GM23338 (cell line): ENCODE data around the gene ZPBP2. TPM values are rescaled to one million over a fixed set of nuclear protein-coding genes. Genes with fewer than 3 reads are reported as not detected.

Experiments
- ATAC-seq: fragments of 200-7000 bp; cut with Tn5 transposase; 3 replicates; pipeline ENCODE4 v1.9.1; 2020
- DNase-seq: peaks from one replicate; pipeline ENCODE4 v3.0.0-alpha.2; 2015; ENCODE audit warnings: low spot score
- H2AFZ ChIP-seq: fragments of 200-600 bp; sonication (generic); 2 replicates; pipeline ENCODE4 v1.8.0; 2016; ENCODE audit warnings: antibody characterized with exemption, mild to moderate bottlenecking, moderate library complexity
- H3F3A ChIP-seq: fragments of 200-600 bp; sonication (generic); replicated peaks from 2 replicates; pipeline ENCODE4 v1.8.0; 2017; ENCODE audit warnings: antibody characterized with exemption, mixed run types, low read depth
- H3K27ac ChIP-seq: fragments of 200-600 bp; sonication (generic); 2 replicates; pipeline ENCODE4 v1.6.1; 2016; ENCODE audit warnings: low read depth
- H3K27me3 ChIP-seq: fragments of 200-600 bp; sonication (generic); 2 replicates; pipeline ENCODE4 v1.8.0; 2016; ENCODE audit warnings: mild to moderate bottlenecking, mixed run types, moderate library complexity; ENCODE audit not compliant: insufficient read depth
- H3K36me3 ChIP-seq: fragments of 200-600 bp; sonication (generic); 2 replicates; pipeline ENCODE4 v1.8.0; 2016; ENCODE audit warnings: mild to moderate bottlenecking; ENCODE audit not compliant: insufficient read depth
- H3K4me1 ChIP-seq: fragments of 200-600 bp; sonication (generic); 2 replicates; pipeline ENCODE4 v1.8.0; 2016; ENCODE audit warnings: mild to moderate bottlenecking, moderate library complexity; ENCODE audit not compliant: insufficient read depth
- H3K4me2 ChIP-seq: fragments of 200-600 bp; sonication (generic); 2 replicates; pipeline ENCODE4 v1.7.1; 2017; ENCODE audit warnings: mixed run types
- H3K4me3 ChIP-seq: fragments of 200-600 bp; sonication (generic); 2 replicates; pipeline ENCODE4 v1.6.1; 2016; ENCODE audit warnings: mixed run types
- H3K79me2 ChIP-seq: fragments of 200-600 bp; sonication (generic); replicated peaks from 2 replicates; pipeline ENCODE4 v1.8.0; 2017; ENCODE audit warnings: mild to moderate bottlenecking; ENCODE audit not compliant: insufficient read depth
- H3K9me2 ChIP-seq: fragments of 200-600 bp; sonication (generic); 2 replicates; pipeline ENCODE4 v1.8.0; 2017; ENCODE audit not compliant: insufficient read depth
- H4K20me1 ChIP-seq: fragments of 200-600 bp; sonication (generic); replicated peaks from 2 replicates; pipeline ENCODE4 v1.8.0; 2017; ENCODE audit warnings: mild to moderate bottlenecking; ENCODE audit not compliant: insufficient read depth
- H3K27ac Mint-ChIP-seq: 2 replicates; pipeline ENCODE4 v1.8.0; 2020; ENCODE audit warnings: inconsistent platforms, mild to moderate bottlenecking, moderate library complexity, mixed read lengths
- H3K27me3 Mint-ChIP-seq: 3 replicates; pipeline ENCODE4 v1.8.0; 2022; ENCODE audit warnings: low read depth, mild to moderate bottlenecking, moderate library complexity, mixed read lengths, inconsistent platforms; ENCODE audit not compliant: insufficient read depth, poor library complexity
- H3K36me3 Mint-ChIP-seq: 3 replicates; pipeline ENCODE4 v1.8.0; 2021; ENCODE audit warnings: low read depth, mild to moderate bottlenecking, inconsistent platforms, moderate library complexity, mixed read lengths
- H3K4me1 Mint-ChIP-seq: 3 replicates; pipeline ENCODE4 v1.8.0; 2020; ENCODE audit warnings: mild to moderate bottlenecking, inconsistent platforms, mixed read lengths
- H3K4me3 Mint-ChIP-seq: 3 replicates; pipeline ENCODE4 v1.8.0; 2021; ENCODE audit warnings: moderate library complexity, mild to moderate bottlenecking, inconsistent platforms, mixed read lengths
- H3K9me3 Mint-ChIP-seq: 3 replicates; pipeline ENCODE4 v1.8.0; 2020; ENCODE audit warnings: moderate library complexity, mild to moderate bottlenecking, inconsistent platforms, mixed read lengths
- CREB1 ChIP-seq: fragments of 250-450 bp; sonication (Bioruptor Pico); IDR thresholded peaks from 2 replicates; pipeline ENCODE4 v1.5.0; 2020; ENCODE audit warnings: low read depth, mild to moderate bottlenecking, moderate library complexity
- EZH2 ChIP-seq: fragments of 200-600 bp; sonication (generic); IDR thresholded peaks from one replicate; pipeline ENCODE4 v1.8.0; 2017; ENCODE audit warnings: antibody characterized with exemption, mild to moderate bottlenecking, low read depth; ENCODE audit not compliant: unreplicated experiment
- EZH2phosphoT487 ChIP-seq: fragments of 200-600 bp; sonication (generic); IDR thresholded peaks from one replicate; pipeline ENCODE4 v1.8.1; 2018; ENCODE audit warnings: antibody characterized with exemption; ENCODE audit not compliant: unreplicated experiment
- JUNB ChIP-seq: IDR thresholded peaks from one replicate; pipeline ENCODE4 v1.6.1; 2016; ENCODE audit warnings: antibody characterized with exemption; ENCODE audit not compliant: unreplicated experiment
- NANOG ChIP-seq: IDR thresholded peaks from 2 replicates; pipeline ENCODE4 v1.6.1; 2016; ENCODE audit warnings: antibody characterized with exemption, borderline replicate concordance
- POLR2AphosphoS5 ChIP-seq: IDR thresholded peaks from 2 replicates; pipeline ENCODE4 v1.6.1; 2016; ENCODE audit warnings: antibody characterized with exemption, low read depth
- ZNF114 ChIP-seq: fragments of 250-450 bp; sonication (Bioruptor Pico); IDR thresholded peaks from 2 replicates; pipeline ENCODE4 v1.5.0; 2020; ENCODE audit warnings: mild to moderate bottlenecking, moderate library complexity
- ZNF331 ChIP-seq: fragments of 250-450 bp; sonication (Bioruptor Pico); IDR thresholded peaks from 2 replicates; pipeline ENCODE4 v1.5.0; 2020; ENCODE audit warnings: low read depth, mild to moderate bottlenecking, moderate library complexity
- long read RNA-seq: library from polyadenylated mRNA; unstranded; transcript quantifications from one replicate; pipeline ENCODE4 v2.0.0, GENCODE V29; 2020; ENCODE audit not compliant: unreplicated experiment
- polyA plus RNA-seq: library from polyadenylated mRNA; unstranded; fragments of >200 nt; fragmentation: Nextera tagmentation; extraction: Ambion mirVana; gene quantifications from 2 replicates; pipeline ENCODE4 v1.2.1, GENCODE V29; 2016
- total RNA-seq: library from RNA; depleted of rRNA; stranded (reverse); fragments of >200 nt; shearing (Covaris generic); gene quantifications from 2 replicates; pipeline ENCODE4 v1.2.3, GENCODE V29; 2014; rRNA removed
- TF ChIP-seq, protein P1 (sequence below): IDR thresholded peaks from one replicate; pipeline ENCODE4 v1.6.1; 2018; ENCODE audit warnings: antibody characterized with exemption; ENCODE audit not compliant: unreplicated experiment
- TF ChIP-seq, protein P2 (sequence below): IDR thresholded peaks from 2 replicates; pipeline ENCODE4 v1.6.1; 2016; ENCODE audit warnings: antibody characterized with exemption
- TF ChIP-seq, protein P3 (sequence below), 2 experiments: fragments of 200-600 bp in 1 of 2; sonication (generic) in 1 of 2; conservative IDR thresholded peaks; 2 replicates each; pipeline versions ENCODE4 v1.5.1 to v1.6.1; 2016 to 2017; ENCODE audit warnings: antibody characterized with exemption in 2 of 2, low read depth in 2 of 2, mild to moderate bottlenecking in 2 of 2, moderate library complexity in 1 of 2
- TF ChIP-seq, protein P4 (sequence below): fragments of 250-450 bp; sonication (Bioruptor Pico); IDR thresholded peaks from 2 replicates; pipeline ENCODE4 v1.5.0; 2020; ENCODE audit warnings: mild to moderate bottlenecking, moderate library complexity

Gene ZPBP2, protein sequence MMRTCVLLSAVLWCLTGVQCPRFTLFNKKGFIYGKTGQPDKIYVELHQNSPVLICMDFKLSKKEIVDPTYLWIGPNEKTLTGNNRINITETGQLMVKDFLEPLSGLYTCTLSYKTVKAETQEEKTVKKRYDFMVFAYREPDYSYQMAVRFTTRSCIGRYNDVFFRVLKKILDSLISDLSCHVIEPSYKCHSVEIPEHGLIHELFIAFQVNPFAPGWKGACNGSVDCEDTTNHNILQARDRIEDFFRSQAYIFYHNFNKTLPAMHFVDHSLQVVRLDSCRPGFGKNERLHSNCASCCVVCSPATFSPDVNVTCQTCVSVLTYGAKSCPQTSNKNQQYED
- total RNA-seq (not detected in 2 replicates), polyA plus RNA-seq (0.28 TPM in 1 of 2 replicates, not detected in the other)
- long read RNA-seq, result 0 reads

DNA sequence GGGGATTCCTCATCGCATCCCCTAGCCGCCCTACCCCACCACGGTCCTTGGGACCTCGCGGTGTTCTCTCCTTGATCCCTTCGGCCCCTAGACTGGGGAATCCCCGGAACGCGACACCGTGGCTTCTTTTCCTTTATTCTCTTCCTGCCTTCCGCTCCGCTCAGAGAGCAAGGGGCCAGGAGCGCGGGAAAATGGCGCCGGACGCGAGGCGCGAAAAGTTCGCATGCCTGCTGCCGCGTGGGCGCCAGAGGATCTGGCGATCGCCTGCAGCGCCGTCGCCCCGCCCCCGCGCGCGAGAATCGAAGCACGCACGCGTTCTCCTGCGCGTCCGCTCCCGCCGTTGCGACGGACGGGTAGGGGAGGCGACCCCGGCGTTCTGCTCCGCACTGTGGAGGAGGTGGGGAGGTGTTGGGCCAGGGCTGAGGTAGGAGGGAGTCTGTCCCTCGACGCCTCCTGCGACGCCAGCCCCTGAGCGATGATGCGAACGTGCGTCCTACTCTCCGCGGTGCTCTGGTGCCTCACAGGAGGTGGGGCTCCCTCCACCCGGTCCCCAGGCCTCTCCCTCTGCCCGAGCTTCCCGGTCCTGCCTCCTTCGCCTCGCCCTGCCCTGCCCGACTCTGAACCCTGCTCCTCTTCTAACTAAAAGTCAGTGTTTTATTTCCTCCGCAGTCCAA, at the start of gene ZPBP2:
Gene ZPBP2 (plus strand): TSS at position 323 of the 674 bp plus-strand sequence. CDS start 153 bp downstream, at position 476.
- H3K27me3 Mint-ChIP-seq, result peaks cover 29% of the 10 kb centered on the region
- H3F3A ChIP-seq, result 0 out of 2 replicates have a peak, but pooled peaks cover 4% of the 10 kb centered on the region
- peak; percentile 34 for ATAC-seq
- TF ChIP-seq EZH2phosphoT487, result no peak
- TF ChIP-seq, protein P1, sequence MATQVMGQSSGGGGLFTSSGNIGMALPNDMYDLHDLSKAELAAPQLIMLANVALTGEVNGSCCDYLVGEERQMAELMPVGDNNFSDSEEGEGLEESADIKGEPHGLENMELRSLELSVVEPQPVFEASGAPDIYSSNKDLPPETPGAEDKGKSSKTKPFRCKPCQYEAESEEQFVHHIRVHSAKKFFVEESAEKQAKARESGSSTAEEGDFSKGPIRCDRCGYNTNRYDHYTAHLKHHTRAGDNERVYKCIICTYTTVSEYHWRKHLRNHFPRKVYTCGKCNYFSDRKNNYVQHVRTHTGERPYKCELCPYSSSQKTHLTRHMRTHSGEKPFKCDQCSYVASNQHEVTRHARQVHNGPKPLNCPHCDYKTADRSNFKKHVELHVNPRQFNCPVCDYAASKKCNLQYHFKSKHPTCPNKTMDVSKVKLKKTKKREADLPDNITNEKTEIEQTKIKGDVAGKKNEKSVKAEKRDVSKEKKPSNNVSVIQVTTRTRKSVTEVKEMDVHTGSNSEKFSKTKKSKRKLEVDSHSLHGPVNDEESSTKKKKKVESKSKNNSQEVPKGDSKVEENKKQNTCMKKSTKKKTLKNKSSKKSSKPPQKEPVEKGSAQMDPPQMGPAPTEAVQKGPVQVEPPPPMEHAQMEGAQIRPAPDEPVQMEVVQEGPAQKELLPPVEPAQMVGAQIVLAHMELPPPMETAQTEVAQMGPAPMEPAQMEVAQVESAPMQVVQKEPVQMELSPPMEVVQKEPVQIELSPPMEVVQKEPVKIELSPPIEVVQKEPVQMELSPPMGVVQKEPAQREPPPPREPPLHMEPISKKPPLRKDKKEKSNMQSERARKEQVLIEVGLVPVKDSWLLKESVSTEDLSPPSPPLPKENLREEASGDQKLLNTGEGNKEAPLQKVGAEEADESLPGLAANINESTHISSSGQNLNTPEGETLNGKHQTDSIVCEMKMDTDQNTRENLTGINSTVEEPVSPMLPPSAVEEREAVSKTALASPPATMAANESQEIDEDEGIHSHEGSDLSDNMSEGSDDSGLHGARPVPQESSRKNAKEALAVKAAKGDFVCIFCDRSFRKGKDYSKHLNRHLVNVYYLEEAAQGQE, result no peak
- TF ChIP-seq NANOG, result no peak
- TF ChIP-seq, protein P2, sequence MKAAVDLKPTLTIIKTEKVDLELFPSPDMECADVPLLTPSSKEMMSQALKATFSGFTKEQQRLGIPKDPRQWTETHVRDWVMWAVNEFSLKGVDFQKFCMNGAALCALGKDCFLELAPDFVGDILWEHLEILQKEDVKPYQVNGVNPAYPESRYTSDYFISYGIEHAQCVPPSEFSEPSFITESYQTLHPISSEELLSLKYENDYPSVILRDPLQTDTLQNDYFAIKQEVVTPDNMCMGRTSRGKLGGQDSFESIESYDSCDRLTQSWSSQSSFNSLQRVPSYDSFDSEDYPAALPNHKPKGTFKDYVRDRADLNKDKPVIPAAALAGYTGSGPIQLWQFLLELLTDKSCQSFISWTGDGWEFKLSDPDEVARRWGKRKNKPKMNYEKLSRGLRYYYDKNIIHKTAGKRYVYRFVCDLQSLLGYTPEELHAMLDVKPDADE, result no peak
- TF ChIP-seq, protein P3, sequence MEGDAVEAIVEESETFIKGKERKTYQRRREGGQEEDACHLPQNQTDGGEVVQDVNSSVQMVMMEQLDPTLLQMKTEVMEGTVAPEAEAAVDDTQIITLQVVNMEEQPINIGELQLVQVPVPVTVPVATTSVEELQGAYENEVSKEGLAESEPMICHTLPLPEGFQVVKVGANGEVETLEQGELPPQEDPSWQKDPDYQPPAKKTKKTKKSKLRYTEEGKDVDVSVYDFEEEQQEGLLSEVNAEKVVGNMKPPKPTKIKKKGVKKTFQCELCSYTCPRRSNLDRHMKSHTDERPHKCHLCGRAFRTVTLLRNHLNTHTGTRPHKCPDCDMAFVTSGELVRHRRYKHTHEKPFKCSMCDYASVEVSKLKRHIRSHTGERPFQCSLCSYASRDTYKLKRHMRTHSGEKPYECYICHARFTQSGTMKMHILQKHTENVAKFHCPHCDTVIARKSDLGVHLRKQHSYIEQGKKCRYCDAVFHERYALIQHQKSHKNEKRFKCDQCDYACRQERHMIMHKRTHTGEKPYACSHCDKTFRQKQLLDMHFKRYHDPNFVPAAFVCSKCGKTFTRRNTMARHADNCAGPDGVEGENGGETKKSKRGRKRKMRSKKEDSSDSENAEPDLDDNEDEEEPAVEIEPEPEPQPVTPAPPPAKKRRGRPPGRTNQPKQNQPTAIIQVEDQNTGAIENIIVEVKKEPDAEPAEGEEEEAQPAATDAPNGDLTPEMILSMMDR (conservative IDR thresholded peaks at IDR 0.05; ENCODE audit: low read depth in 2 of 2), result no peak
- TF ChIP-seq, protein P4, sequence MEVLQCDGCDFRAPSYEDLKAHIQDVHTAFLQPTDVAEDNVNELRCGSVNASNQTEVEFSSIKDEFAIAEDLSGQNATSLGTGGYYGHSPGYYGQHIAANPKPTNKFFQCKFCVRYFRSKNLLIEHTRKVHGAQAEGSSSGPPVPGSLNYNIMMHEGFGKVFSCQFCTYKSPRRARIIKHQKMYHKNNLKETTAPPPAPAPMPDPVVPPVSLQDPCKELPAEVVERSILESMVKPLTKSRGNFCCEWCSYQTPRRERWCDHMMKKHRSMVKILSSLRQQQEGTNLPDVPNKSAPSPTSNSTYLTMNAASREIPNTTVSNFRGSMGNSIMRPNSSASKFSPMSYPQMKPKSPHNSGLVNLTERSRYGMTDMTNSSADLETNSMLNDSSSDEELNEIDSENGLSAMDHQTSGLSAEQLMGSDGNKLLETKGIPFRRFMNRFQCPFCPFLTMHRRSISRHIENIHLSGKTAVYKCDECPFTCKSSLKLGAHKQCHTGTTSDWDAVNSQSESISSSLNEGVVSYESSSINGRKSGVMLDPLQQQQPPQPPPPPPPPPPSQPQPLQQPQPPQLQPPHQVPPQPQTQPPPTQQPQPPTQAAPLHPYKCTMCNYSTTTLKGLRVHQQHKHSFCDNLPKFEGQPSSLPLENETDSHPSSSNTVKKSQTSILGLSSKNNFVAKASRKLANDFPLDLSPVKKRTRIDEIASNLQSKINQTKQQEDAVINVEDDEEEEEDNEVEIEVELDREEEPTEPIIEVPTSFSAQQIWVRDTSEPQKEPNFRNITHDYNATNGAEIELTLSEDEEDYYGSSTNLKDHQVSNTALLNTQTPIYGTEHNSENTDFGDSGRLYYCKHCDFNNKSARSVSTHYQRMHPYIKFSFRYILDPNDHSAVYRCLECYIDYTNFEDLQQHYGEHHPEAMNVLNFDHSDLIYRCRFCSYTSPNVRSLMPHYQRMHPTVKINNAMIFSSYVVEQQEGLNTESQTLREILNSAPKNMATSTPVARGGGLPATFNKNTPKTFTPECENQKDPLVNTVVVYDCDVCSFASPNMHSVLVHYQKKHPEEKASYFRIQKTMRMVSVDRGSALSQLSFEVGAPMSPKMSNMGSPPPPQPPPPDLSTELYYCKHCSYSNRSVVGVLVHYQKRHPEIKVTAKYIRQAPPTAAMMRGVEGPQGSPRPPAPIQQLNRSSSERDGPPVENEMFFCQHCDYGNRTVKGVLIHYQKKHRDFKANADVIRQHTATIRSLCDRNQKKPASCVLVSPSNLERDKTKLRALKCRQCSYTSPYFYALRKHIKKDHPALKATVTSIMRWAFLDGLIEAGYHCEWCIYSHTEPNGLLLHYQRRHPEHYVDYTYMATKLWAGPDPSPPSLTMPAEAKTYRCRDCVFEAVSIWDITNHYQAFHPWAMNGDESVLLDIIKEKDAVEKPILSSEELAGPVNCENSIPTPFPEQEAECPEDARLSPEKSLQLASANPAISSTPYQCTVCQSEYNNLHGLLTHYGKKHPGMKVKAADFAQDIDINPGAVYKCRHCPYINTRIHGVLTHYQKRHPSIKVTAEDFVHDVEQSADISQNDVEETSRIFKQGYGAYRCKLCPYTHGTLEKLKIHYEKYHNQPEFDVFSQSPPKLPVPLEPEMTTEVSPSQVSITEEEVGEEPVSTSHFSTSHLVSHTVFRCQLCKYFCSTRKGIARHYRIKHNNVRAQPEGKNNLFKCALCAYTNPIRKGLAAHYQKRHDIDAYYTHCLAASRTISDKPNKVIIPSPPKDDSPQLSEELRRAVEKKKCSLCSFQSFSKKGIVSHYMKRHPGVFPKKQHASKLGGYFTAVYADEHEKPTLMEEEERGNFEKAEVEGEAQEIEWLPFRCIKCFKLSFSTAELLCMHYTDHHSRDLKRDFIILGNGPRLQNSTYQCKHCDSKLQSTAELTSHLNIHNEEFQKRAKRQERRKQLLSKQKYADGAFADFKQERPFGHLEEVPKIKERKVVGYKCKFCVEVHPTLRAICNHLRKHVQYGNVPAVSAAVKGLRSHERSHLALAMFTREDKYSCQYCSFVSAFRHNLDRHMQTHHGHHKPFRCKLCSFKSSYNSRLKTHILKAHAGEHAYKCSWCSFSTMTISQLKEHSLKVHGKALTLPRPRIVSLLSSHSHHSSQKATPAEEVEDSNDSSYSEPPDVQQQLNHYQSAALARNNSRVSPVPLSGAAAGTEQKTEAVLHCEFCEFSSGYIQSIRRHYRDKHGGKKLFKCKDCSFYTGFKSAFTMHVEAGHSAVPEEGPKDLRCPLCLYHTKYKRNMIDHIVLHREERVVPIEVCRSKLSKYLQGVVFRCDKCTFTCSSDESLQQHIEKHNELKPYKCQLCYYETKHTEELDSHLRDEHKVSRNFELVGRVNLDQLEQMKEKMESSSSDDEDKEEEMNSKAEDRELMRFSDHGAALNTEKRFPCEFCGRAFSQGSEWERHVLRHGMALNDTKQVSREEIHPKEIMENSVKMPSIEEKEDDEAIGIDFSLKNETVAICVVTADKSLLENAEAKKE (CRISPR knock-in tag), result no peak
- no peak for TF ChIP-seq JUNB
- TF ChIP-seq POLR2AphosphoS5, result no peak
- TF ChIP-seq ZNF331 (CRISPR knock-in tag), result no peak
- no peak for TF ChIP-seq EZH2
- no peak for TF ChIP-seq CREB1 (CRISPR knock-in tag)
- TF ChIP-seq ZNF114 (CRISPR knock-in tag), result no peak

More for the DNA sequence above, at the start of gene ZPBP2:
- H3K36me3 Mint-ChIP-seq, result no peaks in the 10 kb centered on the region; the same call in 2 of the 3 replicates
- peaks cover 8% of the 10 kb centered on the region for H3K4me1 Mint-ChIP-seq
- DNase-seq, result peak; percentile 58
- peaks cover 64% of the 10 kb centered on the region for H3K27me3 ChIP-seq
- H3K4me1 ChIP-seq, result 0 out of 2 replicates have a peak, but pooled peaks cover 6% of the 10 kb centered on the region
- H3K4me3 Mint-ChIP-seq, result no peak within 1 kb of the TSS
- no peaks in the 10 kb centered on the region; the same call in 2 of the 3 replicates for H3K9me3 Mint-ChIP-seq
- no peaks in the 10 kb centered on the region for H3K79me2 ChIP-seq
- H4K20me1 ChIP-seq, result no peaks in the 10 kb centered on the region
- no peak within 1 kb of the TSS; the same call in 1 of the 2 replicates for H3K4me2 ChIP-seq
- H3K36me3 ChIP-seq, result no peaks in the 10 kb centered on the region
- peak within 1 kb of the TSS; percentile 83 for H2AFZ ChIP-seq
- H3K4me3 ChIP-seq, result no peak within 1 kb of the TSS
- H3K27ac ChIP-seq, result no peak within 1 kb of the TSS
- no peak within 1 kb of the TSS for H3K27ac Mint-ChIP-seq
- H3K9me2 ChIP-seq, result peaks cover 5% of the 10 kb centered on the region
